ENCODE data around the gene MRPL17. TPM values are rescaled to one million over a fixed set of nuclear protein-coding genes. Genes with fewer than 3 reads are reported as not detected.
"Not testable (repeated sequence)": the region's sequence is repeated elsewhere in the genome, so short reads cannot be mapped to it uniquely, and the experiment has no call there.

Gene MRPL17
- polyA plus RNA-seq, 1 donor from 2014 or later: 28.3 TPM

- H3K4me3 ChIP-seq (ENCODE audit: low read length): no peak overlapping the region
- H2AFZ ChIP-seq (ENCODE audit: low read depth, low read length): no peak overlapping the region
- TF ChIP-seq REST (IDR thresholded peaks at IDR 0.05; ENCODE audit: borderline replicate concordance) (no peak), TAF1 (IDR thresholded peaks at IDR 0.05; ENCODE audit: low read depth) (no peak), MXI1 (conservative IDR thresholded peaks at IDR 0.05; ENCODE audit: poor library complexity, severe bottlenecking) (no peak), EZH2 (IDR thresholded peaks at IDR 0.05; ENCODE audit: borderline replicate concordance, insufficient read depth, low read length, poor library complexity, severe bottlenecking) (no peak), EP300 (conservative IDR thresholded peaks at IDR 0.05; ENCODE audit: poor library complexity, severe bottlenecking) (no peak), POLR2AphosphoS5 (IDR thresholded peaks at IDR 0.05) (no peak), SMC3 (conservative IDR thresholded peaks at IDR 0.05; ENCODE audit: poor library complexity) (no peak), RAD21 (conservative IDR thresholded peaks at IDR 0.05) (no peak)
- TF ChIP-seq, protein P1, sequence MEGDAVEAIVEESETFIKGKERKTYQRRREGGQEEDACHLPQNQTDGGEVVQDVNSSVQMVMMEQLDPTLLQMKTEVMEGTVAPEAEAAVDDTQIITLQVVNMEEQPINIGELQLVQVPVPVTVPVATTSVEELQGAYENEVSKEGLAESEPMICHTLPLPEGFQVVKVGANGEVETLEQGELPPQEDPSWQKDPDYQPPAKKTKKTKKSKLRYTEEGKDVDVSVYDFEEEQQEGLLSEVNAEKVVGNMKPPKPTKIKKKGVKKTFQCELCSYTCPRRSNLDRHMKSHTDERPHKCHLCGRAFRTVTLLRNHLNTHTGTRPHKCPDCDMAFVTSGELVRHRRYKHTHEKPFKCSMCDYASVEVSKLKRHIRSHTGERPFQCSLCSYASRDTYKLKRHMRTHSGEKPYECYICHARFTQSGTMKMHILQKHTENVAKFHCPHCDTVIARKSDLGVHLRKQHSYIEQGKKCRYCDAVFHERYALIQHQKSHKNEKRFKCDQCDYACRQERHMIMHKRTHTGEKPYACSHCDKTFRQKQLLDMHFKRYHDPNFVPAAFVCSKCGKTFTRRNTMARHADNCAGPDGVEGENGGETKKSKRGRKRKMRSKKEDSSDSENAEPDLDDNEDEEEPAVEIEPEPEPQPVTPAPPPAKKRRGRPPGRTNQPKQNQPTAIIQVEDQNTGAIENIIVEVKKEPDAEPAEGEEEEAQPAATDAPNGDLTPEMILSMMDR (IDR thresholded peaks at IDR 0.05; ENCODE audit: poor library complexity, severe bottlenecking): no peak
- H3K4me2 ChIP-seq (ENCODE audit: low read length): no peak overlapping the region
- H3K79me2 ChIP-seq (replicated peaks; ENCODE audit: insufficient read depth, low read length): no peaks in the 10 kb centered on the region
- no peaks in the 10 kb centered on the region for H3K9me3 ChIP-seq (ENCODE audit: low read length)
- no peaks in the 10 kb centered on the region for H4K20me1 ChIP-seq (ENCODE audit: insufficient read depth)
- no peaks in the 10 kb centered on the region for H3K27me3 ChIP-seq (ENCODE audit: insufficient read depth, low read depth, low read length)
- H3K36me3 ChIP-seq (ENCODE audit: insufficient read depth, low read length): no peaks in the 10 kb centered on the region
- no peaks in the 10 kb centered on the region for H3F3A ChIP-seq (ENCODE audit: insufficient read depth, low read length, poor library complexity, severe bottlenecking)
- no peak overlapping the region for H3K27ac ChIP-seq (ENCODE audit: low read length)
- no peak overlapping the region for H3K9ac ChIP-seq (ENCODE audit: low read length)
- no peaks in the 10 kb centered on the region for H3K9me2 ChIP-seq (ENCODE audit: insufficient read depth, low read length)
Measured at GRCh38 chr11:6692128-6692527, 9.0 kb upstream of the MRPL17 start.

DNA sequence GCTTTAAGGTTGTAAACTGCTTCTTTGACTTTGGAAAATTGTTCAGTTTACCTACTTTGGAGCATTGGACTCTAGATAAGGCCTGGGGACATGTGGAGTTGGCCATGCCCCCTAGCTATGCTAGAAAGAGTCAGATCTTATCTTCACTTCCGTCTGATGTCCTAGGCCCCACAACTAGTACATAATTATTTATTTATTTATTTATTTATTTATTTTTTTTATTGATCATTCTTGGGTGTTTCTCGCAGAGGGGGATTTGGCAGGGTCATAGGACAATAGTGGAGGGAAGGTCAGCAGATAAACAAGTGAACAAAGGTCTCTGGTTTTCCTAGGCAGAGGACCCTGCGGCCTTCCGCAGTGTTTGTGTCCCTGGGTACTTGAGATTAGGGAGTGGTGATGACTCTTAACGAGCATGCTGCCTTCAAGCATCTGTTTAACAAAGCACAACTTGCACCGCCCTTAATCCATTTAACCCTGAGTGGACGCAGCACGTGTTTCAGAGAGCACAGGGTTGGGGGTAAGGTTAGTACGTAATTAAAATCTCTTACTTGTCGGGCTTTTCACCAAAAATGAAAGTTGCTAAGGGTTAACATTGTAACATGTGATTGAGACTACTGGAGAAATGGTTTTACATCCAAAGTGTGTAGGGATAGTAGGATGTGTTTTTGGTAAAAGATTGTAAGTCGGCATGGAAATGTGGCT, 7.4 kb upstream of the MRPL17 start:
- not testable (repeated sequence) for H2AFZ ChIP-seq (ENCODE audit: low read depth, low read length); H3K9me3 ChIP-seq (ENCODE audit: low read length); H3K4me3 ChIP-seq (ENCODE audit: low read length); H3K27ac ChIP-seq (ENCODE audit: low read length); H3K9ac ChIP-seq (ENCODE audit: low read length); H3K9me2 ChIP-seq (ENCODE audit: insufficient read depth, low read length); H3K27me3 ChIP-seq (ENCODE audit: insufficient read depth, low read depth, low read length); H3K36me3 ChIP-seq (ENCODE audit: insufficient read depth, low read length); H3F3A ChIP-seq (ENCODE audit: insufficient read depth, low read length, poor library complexity, severe bottlenecking); H4K20me1 ChIP-seq (ENCODE audit: insufficient read depth); H3K4me2 ChIP-seq (ENCODE audit: low read length); H3K79me2 ChIP-seq (replicated peaks; ENCODE audit: insufficient read depth, low read length)
